Skeletal muscle satellite cell (primary cell): ENCODE data around the gene CRYBG2. TPM values are rescaled to one million over a fixed set of nuclear protein-coding genes. Genes with fewer than 3 reads are reported as not detected.
"Not testable (repeated sequence)": the region's sequence is repeated elsewhere in the genome, so short reads cannot be mapped to it uniquely, and the experiment has no call there.

Source experiments
- H3K27me3 ChIP-seq: 2 replicates; pipeline ENCODE4 v1.7.0; 2013; ENCODE audit warnings: low read length; ENCODE audit not compliant: control insufficient read depth, insufficient read depth
- H3K36me3 ChIP-seq: 2 replicates; pipeline ENCODE4 v1.7.0; 2013; ENCODE audit warnings: mild to moderate bottlenecking, control low read depth, low read length; ENCODE audit not compliant: insufficient read depth
- H3K4me1 ChIP-seq: 2 replicates; pipeline ENCODE4 v1.7.0; 2013; ENCODE audit warnings: low read length; ENCODE audit not compliant: control insufficient read depth, insufficient read depth
- H3K4me2 ChIP-seq: 2 replicates; pipeline ENCODE4 v1.7.0; 2013; ENCODE audit warnings: mild to moderate bottlenecking, low read length
- H3K4me3 ChIP-seq: 2 replicates; pipeline ENCODE4 v1.7.0; 2013; ENCODE audit warnings: low read length
- H3K9ac ChIP-seq: 2 replicates; pipeline ENCODE4 v1.7.0; 2013; ENCODE audit warnings: mild to moderate bottlenecking, low read depth, low read length, moderate library complexity
- H3K9me3 ChIP-seq: replicated peaks from 2 replicates; pipeline ENCODE4 v1.7.0; 2013; ENCODE audit warnings: mild to moderate bottlenecking, control low read depth, low read length
- total RNA-seq: library from RNA; depleted of rRNA; stranded (reverse); fragments of >200 nt; gene quantifications from 2 replicates; pipeline ENCODE4 v1.2.3, GENCODE V29; 2012; rRNA removed

CRYBG2 gene, protein sequence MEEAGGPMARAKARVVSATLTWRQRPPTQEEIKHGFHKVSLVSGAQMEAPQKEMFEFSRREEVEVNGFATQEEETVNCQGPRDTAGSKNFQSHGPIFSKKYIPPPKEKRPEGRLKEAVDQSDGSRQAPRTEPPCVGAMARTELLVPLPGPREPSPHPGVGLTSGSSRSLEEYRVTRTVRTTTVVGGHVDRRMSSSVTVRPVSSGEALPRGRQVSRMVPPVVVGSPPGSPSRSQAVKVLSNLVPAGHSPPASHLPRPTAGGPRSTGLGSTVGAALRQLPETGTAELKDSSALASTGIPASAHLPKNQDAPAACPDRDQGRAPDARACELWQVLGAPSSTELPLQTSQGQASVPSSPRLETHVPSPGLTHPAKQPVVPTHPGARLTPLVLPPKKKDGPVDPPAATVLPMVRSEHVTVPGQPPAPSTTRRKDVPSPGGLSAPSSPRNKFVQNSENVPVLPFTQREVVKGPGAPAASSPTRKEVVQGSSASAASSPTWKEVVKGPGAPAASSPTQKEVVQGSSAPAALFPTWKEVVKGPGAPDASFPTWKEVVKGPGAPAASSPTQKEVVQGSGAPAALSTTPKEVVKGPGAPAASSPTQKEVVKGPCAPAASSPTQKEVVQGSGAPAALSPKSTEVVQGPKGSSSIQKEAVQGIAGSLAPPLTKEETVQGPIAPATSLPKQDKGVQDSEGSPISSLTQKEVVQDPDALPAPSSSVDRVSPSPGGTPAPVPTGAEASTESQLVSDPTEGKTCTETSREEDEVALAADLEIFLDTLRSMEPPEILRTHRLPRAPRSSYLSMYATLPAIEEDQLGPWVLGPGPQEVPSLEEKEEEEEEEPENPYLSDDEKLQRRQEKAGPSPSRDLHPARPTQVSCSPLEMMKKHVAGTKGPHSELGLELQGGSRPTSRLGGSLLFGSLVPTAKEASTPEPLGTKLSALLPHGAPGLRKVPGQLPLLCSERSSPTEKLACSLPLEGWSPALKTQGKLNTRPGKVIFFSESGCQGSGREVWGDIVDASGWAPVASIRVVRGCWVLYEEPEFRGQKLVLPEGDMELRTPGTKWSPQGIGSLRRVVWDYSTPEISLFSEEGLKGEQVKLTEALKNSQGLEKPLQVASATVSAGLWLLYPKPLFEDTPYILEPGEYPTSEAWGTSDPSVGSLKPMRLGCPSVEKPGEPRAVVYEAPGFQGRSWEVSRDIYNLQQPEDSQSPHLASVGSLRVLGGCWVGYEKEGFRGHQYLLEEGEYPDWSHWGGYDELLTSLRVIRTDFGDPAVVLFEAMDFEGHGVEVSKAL (N-terminal part only)
- not detected in 2 replicates for total RNA-seq

DNA sequence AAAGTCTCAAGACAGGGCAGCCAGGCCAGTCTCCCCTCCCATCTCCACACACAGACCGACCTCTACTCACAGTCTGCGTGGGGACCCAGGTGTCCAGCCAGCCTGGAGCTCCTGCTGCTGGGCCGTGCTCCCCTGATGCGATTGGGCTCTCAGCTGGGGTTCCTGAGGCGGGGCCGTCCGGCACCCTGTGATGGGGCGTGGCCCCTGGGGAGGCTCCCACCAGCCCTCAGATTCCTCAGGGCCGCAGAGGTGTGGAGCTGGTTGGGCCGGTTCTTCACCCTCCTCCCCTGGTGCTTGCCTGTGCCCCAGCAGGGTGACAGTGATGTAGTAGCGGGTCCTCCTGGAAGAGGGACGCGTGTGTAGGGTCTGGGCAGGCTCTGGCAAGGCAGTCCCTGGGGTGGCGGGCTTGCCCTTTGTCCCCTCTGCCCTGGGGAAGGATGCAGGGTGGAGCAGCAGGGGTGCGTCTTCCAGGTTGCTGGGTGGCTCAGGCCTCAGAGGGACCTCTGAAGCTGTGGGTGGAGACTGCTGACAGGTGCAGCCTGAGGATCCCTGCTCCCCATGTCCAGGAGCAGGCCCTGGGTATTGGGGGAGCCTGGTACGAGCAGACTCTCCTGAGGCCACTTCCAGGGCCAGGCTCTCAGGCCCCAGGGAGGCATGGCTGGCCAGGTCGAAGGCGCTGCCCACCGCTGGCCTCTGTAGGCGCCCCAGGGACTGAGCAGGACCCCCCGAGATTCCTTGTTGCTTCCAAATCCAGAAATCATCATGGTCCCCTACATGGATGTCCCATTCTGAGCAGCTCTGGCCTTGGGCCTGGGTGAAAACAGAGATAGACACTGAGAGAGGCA lies at the start of gene CRYBG2:
Gene CRYBG2, minus strand, starts transcription at position 155 of the 845 bp plus-strand sequence. CDS start 7,473 bp downstream, outside the sequence.
- H3K27me3 ChIP-seq: peaks cover 20% of the 10 kb centered on the region
- no peak within 1 kb of the TSS for H3K9ac ChIP-seq
- no peaks in the 10 kb centered on the region for H3K36me3 ChIP-seq
- H3K4me1 ChIP-seq: peaks cover 3% of the 10 kb centered on the region
- no peak within 1 kb of the TSS for H3K4me2 ChIP-seq
- H3K4me3 ChIP-seq: no peak within 1 kb of the TSS
- no peaks in the 10 kb centered on the region for H3K9me3 ChIP-seq

DNA sequence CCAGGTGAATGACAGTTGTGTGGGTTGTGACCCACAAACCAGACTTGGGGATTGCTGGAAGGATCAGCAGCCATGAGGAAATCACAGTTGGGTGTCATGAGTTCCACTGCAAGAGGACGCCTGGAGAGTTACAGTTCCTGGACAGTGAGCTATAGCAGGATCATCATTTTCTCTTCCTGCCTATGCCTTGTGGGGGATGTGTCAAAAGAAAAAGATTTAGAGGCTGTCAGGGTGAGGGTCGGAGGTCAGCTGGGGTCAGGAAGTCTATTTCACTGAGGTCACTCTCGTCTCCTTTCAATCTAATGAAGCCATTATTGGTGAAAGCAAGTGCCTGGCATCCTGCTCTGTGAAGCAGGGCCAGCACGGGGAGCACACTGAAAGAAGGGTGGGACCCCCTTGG lies 49.7 kb upstream of the CRYBG2 start:
- Histone ChIP-seq H3K9ac (no peak overlapping the region), H3K9me3 (no peaks in the 10 kb centered on the region), H3K4me1 (peaks cover 3% of the 10 kb centered on the region), H3K4me3 (no peak overlapping the region), H3K36me3 (no peaks in the 10 kb centered on the region), H3K27me3 (peaks cover 21% of the 10 kb centered on the region), H3K4me2 (no peak overlapping the region)

DNA sequence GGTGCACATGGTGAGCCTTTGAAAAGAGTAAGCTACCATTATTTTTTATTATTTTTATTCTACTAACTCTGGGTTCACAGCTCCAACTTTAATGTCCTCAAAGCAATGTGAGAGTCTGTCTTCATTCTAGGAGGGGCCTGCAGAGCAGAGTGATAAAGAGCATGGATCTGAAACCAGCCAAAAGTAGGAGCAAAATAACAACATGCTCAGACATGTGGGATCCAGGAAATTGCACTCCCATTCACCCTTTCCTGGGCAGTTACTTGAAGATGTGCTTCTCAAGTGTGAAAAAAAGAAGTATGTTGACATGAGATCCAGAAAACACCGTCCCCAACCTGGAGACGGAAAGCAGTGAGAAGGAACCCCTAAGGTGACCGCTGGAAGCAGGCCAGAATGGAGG lies 48.0 kb upstream of the CRYBG2 start:
- Histone ChIP-seq H3K27me3 (peaks cover 20% of the 10 kb centered on the region), H3K36me3 (no peaks in the 10 kb centered on the region)

DNA sequence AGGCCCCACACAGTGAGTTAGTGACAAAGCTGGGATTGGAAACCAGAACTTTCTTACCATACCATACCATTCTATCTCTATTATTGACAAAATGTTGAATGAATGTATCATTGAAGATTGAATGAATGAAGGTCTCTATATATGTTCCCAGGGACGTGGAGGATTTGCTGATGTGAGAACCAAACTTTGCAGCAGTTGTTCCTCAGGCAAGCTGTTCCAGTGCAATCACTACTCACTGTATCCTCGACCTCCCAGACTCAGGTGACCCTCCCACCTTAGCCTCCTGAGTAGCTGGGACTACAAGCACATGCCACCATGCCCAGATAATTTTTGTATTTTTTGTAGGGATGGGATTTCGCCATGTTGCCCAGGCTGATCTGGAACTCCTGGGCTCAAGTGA lies 45.1 kb upstream of the CRYBG2 start:
- Histone ChIP-seq H3K9me3 (no peaks in the 10 kb centered on the region), H3K4me2 (no peak overlapping the region), H3K4me3 (no peak overlapping the region), H3K27me3 (peaks cover 18% of the 10 kb centered on the region), H3K9ac (no peak overlapping the region), H3K36me3 (no peaks in the 10 kb centered on the region), H3K4me1 (no peaks in the 10 kb centered on the region)

More for the DNA sequence above, 48.0 kb upstream of the CRYBG2 start:
- Histone ChIP-seq H3K4me3 (no peak overlapping the region), H3K9ac (no peak overlapping the region), H3K4me1 (peaks cover 3% of the 10 kb centered on the region), H3K4me2 (no peak overlapping the region), H3K9me3 (no peaks in the 10 kb centered on the region)

DNA sequence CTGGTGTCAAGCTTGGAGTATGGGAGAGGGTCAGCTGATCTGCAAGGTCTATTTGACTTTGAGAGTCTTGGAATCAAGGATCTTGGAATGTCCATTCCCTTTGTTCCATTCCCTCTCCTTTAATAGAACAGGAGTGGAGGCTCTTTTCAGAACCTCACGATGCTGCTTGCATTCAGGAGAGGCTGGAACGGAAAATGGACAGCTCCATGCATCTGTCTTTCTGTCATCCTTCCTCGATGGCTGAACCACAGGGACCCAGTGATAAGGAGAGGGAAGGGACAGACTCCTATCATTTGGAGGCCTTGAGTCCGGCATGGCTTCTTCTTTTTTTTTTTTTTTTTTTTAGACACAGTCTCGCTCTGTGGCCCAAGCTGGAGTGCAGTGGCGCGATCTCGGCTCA lies 41.8 kb upstream of the CRYBG2 start:
- H3K36me3 ChIP-seq: no peaks in the 10 kb centered on the region
- H3K4me3 ChIP-seq: no peak overlapping the region
- H3K27me3 ChIP-seq: peaks cover 17% of the 10 kb centered on the region
- H3K4me2 ChIP-seq: no peak overlapping the region
- no peaks in the 10 kb centered on the region for H3K9me3 ChIP-seq
- H3K9ac ChIP-seq: no peak overlapping the region
- no peaks in the 10 kb centered on the region for H3K4me1 ChIP-seq

DNA sequence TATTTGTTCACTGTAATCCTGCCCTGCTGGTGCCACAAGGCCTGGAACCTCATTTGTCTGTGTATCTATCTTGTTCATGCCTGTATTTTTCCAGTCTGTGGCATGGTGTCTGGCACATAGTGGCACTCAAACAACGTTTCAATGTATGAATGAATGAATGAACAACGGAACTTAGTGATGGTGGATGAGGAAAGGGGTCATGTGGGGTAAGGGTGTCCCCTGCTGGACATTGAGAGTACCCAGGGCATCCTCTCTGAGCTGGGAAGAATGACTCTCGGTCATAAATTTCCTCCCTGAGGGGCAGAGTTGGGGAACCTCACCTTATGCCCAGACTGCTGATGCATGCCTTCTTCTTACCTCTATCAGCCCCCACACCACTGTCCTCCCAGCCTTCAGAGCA lies 37.5 kb upstream of the CRYBG2 start:
- peaks cover 7% of the 10 kb centered on the region for H3K4me1 ChIP-seq
- H3K9ac ChIP-seq: no peak overlapping the region
- no peaks in the 10 kb centered on the region for H3K9me3 ChIP-seq
- no peak overlapping the region for H3K4me3 ChIP-seq
- H3K27me3 ChIP-seq: peaks cover 27% of the 10 kb centered on the region
- H3K4me2 ChIP-seq: no peak overlapping the region
- H3K36me3 ChIP-seq: no peaks in the 10 kb centered on the region

DNA sequence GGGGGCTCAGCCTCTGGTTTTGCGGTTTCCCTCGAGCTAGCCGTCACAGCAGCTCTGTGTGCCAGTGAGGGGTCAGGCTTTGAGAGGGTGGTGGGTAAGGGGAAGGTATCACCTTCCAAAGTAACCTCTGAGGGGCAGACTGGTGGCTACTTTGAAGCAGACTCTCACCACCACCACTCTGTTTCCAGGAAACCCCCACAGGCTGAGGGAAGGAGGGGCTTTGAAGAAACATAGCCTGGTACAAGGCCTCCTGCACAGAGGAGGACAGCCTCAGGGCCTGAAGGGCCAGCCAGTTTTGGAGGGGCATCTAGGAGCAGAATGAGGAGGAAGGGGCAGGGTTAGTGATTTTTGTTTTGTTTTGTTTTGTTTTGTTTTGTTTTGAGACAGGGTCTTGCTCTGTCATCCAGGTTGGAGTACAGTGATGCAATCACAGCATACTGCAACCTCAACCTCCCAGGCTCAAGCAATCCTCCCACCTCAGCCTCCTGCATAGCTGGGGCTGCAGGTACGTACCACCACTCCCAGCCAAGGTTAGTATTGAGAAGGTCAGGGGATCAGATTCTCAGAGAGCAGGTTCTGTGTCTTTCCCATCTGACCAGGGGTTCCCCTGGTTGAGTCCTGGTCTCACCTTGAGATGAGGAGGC lies 35.8 kb upstream of the CRYBG2 start:
- H3K9ac ChIP-seq: no peak overlapping the region
- H3K9me3 ChIP-seq: no peaks in the 10 kb centered on the region
- peaks cover 12% of the 10 kb centered on the region for H3K4me1 ChIP-seq
- H3K4me2 ChIP-seq: no peak overlapping the region
- H3K27me3 ChIP-seq: peaks cover 25% of the 10 kb centered on the region
- H3K4me3 ChIP-seq: no peak overlapping the region
- no peaks in the 10 kb centered on the region for H3K36me3 ChIP-seq

DNA sequence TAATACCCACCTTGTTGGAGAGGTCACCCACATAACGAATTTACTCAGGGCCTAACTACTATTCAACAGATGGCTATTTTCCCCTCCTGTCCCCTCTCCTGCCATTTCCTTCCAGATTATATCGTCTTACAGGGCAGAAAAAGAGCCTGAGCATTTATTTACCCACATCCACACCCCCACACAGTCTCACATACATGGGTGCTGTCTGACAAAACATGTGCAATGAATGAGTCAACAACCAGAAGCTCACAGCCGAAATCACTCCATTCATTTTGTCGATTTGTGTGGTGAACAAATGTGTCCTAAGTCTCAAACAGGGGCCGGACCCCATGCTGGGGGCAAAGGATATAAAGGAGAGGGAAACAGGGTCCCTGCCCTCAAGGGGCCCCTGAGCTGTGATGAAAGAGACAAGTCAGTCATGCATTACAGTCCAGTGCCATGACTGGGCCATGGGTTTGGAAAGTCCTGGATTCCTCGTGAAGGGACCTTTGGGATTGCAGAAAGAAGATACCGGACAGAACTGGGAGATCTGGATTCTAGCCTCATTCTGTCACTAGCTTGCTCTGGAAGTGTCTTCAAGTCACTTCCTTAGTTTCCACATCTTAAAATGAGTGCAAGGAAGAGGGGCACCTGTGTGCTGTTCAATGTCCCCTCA lies 35.0 kb upstream of the CRYBG2 start:
- Histone ChIP-seq H3K4me2 (no peak overlapping the region), H3K4me3 (no peak overlapping the region), H3K9ac (no peak overlapping the region), H3K4me1 (peaks cover 12% of the 10 kb centered on the region), H3K9me3 (no peaks in the 10 kb centered on the region), H3K36me3 (no peaks in the 10 kb centered on the region), H3K27me3 (peaks cover 28% of the 10 kb centered on the region)

DNA sequence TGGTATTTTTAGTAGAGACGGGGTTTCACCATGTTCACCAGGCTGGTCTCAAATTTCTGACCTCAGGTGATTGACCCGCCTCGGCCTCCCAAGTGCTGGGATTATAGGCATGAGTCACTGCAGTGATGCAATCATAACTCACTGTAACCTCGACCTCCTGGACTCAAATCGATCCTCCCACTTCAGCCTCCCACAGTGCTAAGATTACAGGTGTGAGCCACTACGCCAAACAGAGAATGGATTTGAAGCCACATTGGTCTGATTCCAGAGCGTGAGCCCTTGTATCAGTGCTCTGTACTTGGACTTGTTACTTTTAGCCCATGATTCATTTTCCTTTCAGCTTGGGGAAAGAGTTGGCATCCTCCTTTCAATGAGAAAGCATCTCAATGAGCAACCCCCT lies 33.5 kb upstream of the CRYBG2 start:
- Histone ChIP-seq H3K4me2 (no peak overlapping the region), H3K4me1 (peaks cover 12% of the 10 kb centered on the region), H3K36me3 (no peaks in the 10 kb centered on the region), H3K9ac (no peak overlapping the region), H3K9me3 (no peaks in the 10 kb centered on the region), H3K4me3 (no peak overlapping the region), H3K27me3 (peaks cover 21% of the 10 kb centered on the region)

DNA sequence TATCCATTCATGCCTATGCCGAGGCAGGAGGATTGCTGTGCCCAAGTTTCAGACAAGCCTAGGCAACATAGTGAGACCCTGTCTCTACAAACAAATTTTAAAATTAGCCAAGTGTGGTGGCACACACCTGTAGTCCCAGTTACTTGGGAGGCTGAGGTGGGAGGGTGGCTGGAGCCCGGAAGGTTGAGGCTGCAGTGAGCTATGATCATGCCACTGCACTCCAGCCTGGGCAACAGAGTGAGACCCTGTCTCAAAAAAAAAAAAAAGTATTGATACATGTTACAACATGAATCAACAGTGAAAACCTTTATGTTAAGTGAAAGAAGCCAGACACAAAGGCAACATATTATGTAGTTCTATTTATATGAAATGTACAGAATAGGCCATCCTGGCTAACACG lies 31.1 kb upstream of the CRYBG2 start:
- not testable (repeated sequence) for H3K4me3 ChIP-seq, H3K9ac ChIP-seq
- peaks cover 12% of the 10 kb centered on the region for H3K4me1 ChIP-seq

More for the DNA sequence above, 31.1 kb upstream of the CRYBG2 start:
- not testable (repeated sequence) for H3K9me3 ChIP-seq, H3K4me2 ChIP-seq, H3K36me3 ChIP-seq
- peaks cover 18% of the 10 kb centered on the region for H3K27me3 ChIP-seq
